BJ (cell line): ENCODE data around the gene KCTD2. TPM values are rescaled to one million over a fixed set of nuclear protein-coding genes. Genes with fewer than 3 reads are reported as not detected.

Source experiments
- CTCF ChIA-PET: fragments of 350-600 bp; formaldehyde crosslinking; extraction: SDS; loops from one replicate; lab custom pipeline; 2021; ENCODE audit warnings: antibody characterized with exemption, inconsistent platforms; lab: Yijun Ruan, JAX
- POLR2A ChIA-PET: fragments of 300-600 bp; sonication (Branson Sonifier 250); formaldehyde crosslinking; extraction: SDS; loops from one replicate; lab custom pipeline; 2021; ENCODE audit warnings: antibody characterized with exemption; lab: Charles Lee
- DNase-seq: peaks from one replicate; pipeline ENCODE4 v3.0.0-alpha.2; 2011; ENCODE audit warnings: low read depth
- H3K27me3 ChIP-seq: 2 replicates; pipeline ENCODE4 v1.6.0; 2011; ENCODE audit warnings: low read length; ENCODE audit not compliant: control insufficient read depth, insufficient read depth
- H3K36me3 ChIP-seq: 2 replicates; pipeline ENCODE4 v1.5.1; 2011; ENCODE audit warnings: low read length; ENCODE audit not compliant: control insufficient read depth, insufficient read depth
- H3K4me3 ChIP-seq: 2 replicates; pipeline ENCODE4 v1.5.1; 2011; ENCODE audit warnings: low read depth, mild to moderate bottlenecking, control low read depth, low read length
- polyA plus RNA-seq: library from polyadenylated mRNA; depleted of rRNA; stranded (reverse); fragments of >200 nt; gene quantifications from 2 replicates; pipeline ENCODE4 v1.2.3, GENCODE V29; 2011
- TF ChIP-seq, protein P1 (sequence below): IDR thresholded peaks from 2 replicates; pipeline ENCODE4 v1.5.1; 2011; ENCODE audit warnings: low read depth, mild to moderate bottlenecking, control low read depth, inconsistent platforms, low read length, moderate library complexity; ENCODE audit not compliant: insufficient read depth

Gene KCTD2
- polyA plus RNA-seq, 1 experiment: 28.0 TPM

DNA sequence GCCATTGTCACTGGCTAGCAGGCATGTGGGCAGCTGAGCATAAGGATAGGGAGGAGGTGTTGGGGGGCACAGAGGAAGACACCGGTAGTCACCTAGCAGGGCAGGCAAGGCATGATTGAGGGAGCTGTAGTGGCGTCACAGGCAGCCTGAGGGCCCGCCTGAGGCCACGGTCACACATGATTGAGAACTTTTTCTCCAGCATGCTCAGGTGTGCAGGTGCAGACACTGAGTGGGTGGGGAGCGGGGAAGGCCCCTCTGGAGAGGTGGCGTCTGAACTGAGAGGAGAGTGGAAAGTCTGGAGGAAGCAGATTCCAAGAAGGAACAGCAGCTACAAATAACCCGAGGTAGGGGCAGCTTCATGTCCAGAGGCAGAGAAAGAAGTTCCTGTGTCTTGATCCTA is 51.8 kb downstream of the KCTD2 start:
- H3K36me3 ChIP-seq: peaks cover 19% of the 10 kb centered on the region
- TF ChIP-seq, protein P1, sequence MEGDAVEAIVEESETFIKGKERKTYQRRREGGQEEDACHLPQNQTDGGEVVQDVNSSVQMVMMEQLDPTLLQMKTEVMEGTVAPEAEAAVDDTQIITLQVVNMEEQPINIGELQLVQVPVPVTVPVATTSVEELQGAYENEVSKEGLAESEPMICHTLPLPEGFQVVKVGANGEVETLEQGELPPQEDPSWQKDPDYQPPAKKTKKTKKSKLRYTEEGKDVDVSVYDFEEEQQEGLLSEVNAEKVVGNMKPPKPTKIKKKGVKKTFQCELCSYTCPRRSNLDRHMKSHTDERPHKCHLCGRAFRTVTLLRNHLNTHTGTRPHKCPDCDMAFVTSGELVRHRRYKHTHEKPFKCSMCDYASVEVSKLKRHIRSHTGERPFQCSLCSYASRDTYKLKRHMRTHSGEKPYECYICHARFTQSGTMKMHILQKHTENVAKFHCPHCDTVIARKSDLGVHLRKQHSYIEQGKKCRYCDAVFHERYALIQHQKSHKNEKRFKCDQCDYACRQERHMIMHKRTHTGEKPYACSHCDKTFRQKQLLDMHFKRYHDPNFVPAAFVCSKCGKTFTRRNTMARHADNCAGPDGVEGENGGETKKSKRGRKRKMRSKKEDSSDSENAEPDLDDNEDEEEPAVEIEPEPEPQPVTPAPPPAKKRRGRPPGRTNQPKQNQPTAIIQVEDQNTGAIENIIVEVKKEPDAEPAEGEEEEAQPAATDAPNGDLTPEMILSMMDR: no peak
- ChIA-PET CTCF (interaction anchor here (0.6 kb wide), 1 partner anchor 132 kb away, joined by 3 read pairs; no protein-coding TSS in a partner anchor), POLR2A (no interaction called here)
- H3K27me3 ChIP-seq: no peaks in the 10 kb centered on the region
- no peak overlapping the region for H3K4me3 ChIP-seq
- no peak for DNase-seq

DNA sequence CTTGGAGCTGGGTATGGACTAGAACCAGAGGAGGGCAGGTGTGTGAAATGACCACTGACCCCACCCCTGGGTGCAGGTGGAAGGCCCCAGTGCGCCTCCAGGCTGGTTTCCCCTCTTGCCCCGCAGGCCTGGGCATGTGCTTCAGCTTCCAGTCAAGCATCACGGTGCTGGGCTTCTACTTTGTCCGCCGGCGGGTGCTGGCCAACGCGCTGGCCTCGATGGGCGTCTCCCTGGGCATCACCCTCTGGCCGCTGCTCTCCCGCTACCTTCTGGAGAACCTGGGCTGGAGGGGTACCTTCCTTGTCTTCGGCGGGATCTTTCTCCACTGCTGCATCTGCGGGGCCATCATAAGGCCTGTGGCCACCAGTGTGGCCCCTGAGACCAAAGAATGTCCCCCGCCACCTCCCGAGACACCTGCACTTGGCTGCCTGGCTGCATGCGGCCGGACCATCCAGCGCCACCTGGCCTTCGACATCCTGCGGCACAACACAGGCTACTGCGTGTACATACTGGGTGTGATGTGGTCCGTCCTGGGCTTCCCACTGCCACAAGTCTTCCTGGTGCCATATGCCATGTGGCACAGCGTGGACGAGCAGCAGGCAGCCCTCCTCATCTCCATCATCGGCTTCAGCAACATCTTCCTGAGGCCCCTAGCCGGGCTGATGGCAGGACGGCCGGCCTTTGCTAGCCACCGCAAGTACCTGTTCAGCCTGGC is 53.0 kb downstream of the KCTD2 start:
- TF ChIP-seq, protein P1: no peak
- CTCF ChIA-PET: interaction anchor here (0.6 kb wide), 1 partner anchor 14 kb away, joined by 4 read pairs; no protein-coding TSS in a partner anchor
- DNase-seq: no peak
- POLR2A ChIA-PET: no interaction called here
- Histone ChIP-seq H3K27me3 (no peaks in the 10 kb centered on the region), H3K4me3 (no peak overlapping the region), H3K36me3 (peaks cover 22% of the 10 kb centered on the region)

DNA sequence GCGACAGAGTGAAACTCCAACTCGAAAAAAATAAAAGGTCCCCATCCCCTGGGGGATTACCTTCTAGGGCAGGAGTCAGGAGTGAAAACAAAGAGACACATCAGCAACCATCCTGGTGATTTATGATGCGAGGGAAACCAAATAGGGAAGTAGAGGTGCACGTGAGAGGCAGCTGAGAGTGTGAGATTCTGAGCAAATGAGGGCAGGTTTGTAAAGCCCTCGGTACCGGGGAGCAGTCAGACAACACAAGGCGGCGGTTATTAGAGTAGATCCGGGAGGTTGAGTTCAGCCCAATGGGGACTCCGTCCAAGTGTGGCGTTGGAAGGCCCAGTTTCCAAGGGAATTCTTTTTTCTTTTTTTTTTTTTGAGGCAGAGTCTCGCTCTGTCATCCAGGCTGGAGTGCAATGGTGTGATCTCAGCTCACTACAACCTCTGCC is 55.4 kb downstream of the KCTD2 start:
- ChIA-PET POLR2A (no interaction called here), CTCF (no interaction called here)
- Histone ChIP-seq H3K27me3 (no peaks in the 10 kb centered on the region), H3K4me3 (no peak overlapping the region), H3K36me3 (peaks cover 25% of the 10 kb centered on the region)
- no peak for DNase-seq
- TF ChIP-seq, protein P1: no peak

DNA sequence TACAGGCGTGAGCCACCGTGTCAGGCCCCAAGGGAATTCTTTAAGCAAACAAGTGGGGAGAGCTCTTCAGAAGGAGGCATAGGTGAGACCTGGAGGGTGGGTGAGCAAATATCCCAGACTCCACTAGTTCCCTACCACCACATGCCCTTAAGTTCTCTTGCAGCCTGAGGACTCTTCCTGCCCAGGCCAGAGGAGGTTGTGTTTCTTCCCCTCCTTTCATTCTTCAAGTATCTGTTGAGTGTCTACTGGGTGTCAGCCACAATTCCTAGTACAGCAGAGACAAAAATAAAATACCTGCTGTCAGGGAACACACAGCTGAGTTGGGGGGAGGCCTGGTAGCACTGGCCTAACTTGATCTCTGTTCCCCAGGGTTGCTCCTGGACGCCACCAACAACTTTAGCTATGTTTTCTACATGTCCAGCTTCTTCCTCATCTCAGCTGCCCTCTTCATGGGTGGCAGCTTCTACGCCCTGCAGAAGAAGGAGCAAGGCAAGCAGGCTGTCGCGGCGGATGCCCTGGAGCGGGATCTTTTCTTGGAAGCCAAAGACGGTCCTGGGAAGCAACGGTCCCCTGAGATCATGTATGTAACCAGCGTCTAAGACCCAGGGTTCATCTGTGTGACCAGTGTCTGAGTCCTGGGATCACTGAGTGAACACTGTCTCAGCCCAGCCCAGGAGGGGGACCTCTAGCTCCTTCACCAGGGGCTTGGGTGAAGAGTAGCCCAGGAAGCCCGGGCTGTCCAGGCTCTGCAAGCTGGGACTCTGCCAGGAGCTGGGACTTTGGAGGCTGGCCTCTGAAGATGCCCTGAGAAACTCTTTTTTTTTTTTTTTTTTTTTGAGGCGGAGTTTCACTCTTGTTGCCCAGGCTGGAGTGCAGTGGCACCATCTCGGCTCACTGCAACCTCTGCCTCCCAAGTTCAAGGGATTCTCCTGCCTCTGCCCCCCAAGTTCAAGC is 56.9 kb downstream of the KCTD2 start:
- H3K4me3 ChIP-seq: no peak overlapping the region
- no peak for DNase-seq
- CTCF ChIA-PET: interaction anchor here (0.8 to 4.7 kb wide), 11 partner anchors 10 to 142 kb away, joined by 3 to 47 read pairs (median 4); partner anchors contain the start of gene NT5C
- POLR2A ChIA-PET: no interaction called here
- no peaks in the 10 kb centered on the region for H3K27me3 ChIP-seq
- TF ChIP-seq, protein P1: no peak
- peaks cover 20% of the 10 kb centered on the region for H3K36me3 ChIP-seq
